Stimulated activated memory B cell treated with anti-CD40 and anti-IgM and Interleukin-4, amounts not matched to agents 10 μg/mL and 1 μg/mL and 100 μg/mL, for 72 hours (primary cell): ENCODE results near the gene RSPH9.
"Not testable (repeated sequence)": the region's sequence is repeated elsewhere in the genome, so short reads cannot be mapped to it uniquely, and the experiment has no call there.

ENCODE experiments used
- ATAC-seq: fragments of 150-1000 bp; cut with Tn5 transposase; 2 replicates; pipeline ENCODE4 v1.10.0; 2021
- H3K27ac Mint-ChIP-seq: one replicate; pipeline ENCODE4 v1.8.0; 2022; ENCODE audit warnings: mild to moderate bottlenecking, mixed read lengths
- H3K27me3 Mint-ChIP-seq: one replicate; pipeline ENCODE4 v1.8.0; 2022; ENCODE audit warnings: mixed read lengths
- H3K36me3 Mint-ChIP-seq: one replicate; pipeline ENCODE4 v1.8.0; 2022; ENCODE audit warnings: mixed read lengths
- H3K4me1 Mint-ChIP-seq: one replicate; pipeline ENCODE4 v1.8.0; 2022; ENCODE audit warnings: mixed read lengths
- H3K4me3 Mint-ChIP-seq: one replicate; pipeline ENCODE4 v1.8.0; 2022; ENCODE audit warnings: mild to moderate bottlenecking, moderate library complexity, mixed read lengths
- H3K9me3 Mint-ChIP-seq: one replicate; pipeline ENCODE4 v1.8.0; 2022; ENCODE audit warnings: mixed read lengths

RSPH9 gene

GRCh38 chr6:43639984-43640800 is 4.6 kb upstream of the RSPH9 start:
- peaks cover 58% of the 10 kb centered on the region for H3K4me1 Mint-ChIP-seq
- no peak overlapping the region for H3K4me3 Mint-ChIP-seq
- H3K9me3 Mint-ChIP-seq: no peaks in the 10 kb centered on the region
- H3K27me3 Mint-ChIP-seq: no peaks in the 10 kb centered on the region
- H3K36me3 Mint-ChIP-seq: peaks cover 45% of the 10 kb centered on the region
- ATAC-seq: no peak
- peak overlapping the region; percentile 19 for H3K27ac Mint-ChIP-seq

GRCh38 chr6:43645613-43645964 is 753 bp downstream of the RSPH9 start:
- ATAC-seq: no peak
- peak overlapping the region; percentile 80 for H3K27ac Mint-ChIP-seq
- no peaks in the 10 kb centered on the region for H3K9me3 Mint-ChIP-seq
- H3K4me3 Mint-ChIP-seq: peak overlapping the region; percentile 85
- H3K27me3 Mint-ChIP-seq: no peaks in the 10 kb centered on the region
- H3K36me3 Mint-ChIP-seq: peaks cover 19% of the 10 kb centered on the region
- peaks cover 18% of the 10 kb centered on the region for H3K4me1 Mint-ChIP-seq

- Mint-ChIP-seq H3K36me3 (peaks cover 6% of the 10 kb centered on the region), H3K4me3 (no peak overlapping the region), H3K9me3 (no peaks in the 10 kb centered on the region), H3K27me3 (no peaks in the 10 kb centered on the region), H3K4me1 (peaks cover 16% of the 10 kb centered on the region), H3K27ac (no peak overlapping the region)
- no peak for ATAC-seq
These were observed 2.8 kb downstream of the RSPH9 start for GRCh38 chr6:43647613-43648012.

- no peaks in the 10 kb centered on the region for H3K27me3 Mint-ChIP-seq
- no peak overlapping the region for H3K4me3 Mint-ChIP-seq
- no peaks in the 10 kb centered on the region for H3K36me3 Mint-ChIP-seq
- no peak for ATAC-seq
- H3K4me1 Mint-ChIP-seq: peaks cover 11% of the 10 kb centered on the region
- H3K27ac Mint-ChIP-seq: no peak overlapping the region
- no peaks in the 10 kb centered on the region for H3K9me3 Mint-ChIP-seq
These were observed 3.4 kb downstream of the RSPH9 start for GRCh38 chr6:43648248-43648647.

DNA sequence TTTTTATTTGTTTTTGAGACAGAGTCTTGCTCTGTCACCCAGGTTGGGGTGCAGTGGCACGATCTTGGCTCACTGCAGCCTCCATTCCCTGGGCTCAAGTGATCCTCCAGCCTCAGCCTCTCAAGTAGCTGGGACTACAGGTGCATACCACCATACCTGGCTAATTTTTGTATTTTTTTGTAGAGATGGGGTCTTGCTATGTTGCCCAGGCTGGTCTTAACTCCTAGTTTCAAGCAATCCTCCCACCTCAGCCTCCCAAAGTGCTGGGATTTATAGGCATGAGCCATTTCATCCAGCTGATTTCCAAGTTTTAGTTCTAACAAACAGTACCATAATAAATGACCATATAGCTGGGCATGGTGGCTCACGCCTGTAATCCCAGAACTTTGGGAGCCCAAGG is 8.0 kb downstream of the RSPH9 start:
- not testable (repeated sequence) for H3K4me3 Mint-ChIP-seq, H3K36me3 Mint-ChIP-seq, H3K27me3 Mint-ChIP-seq, H3K9me3 Mint-ChIP-seq, H3K27ac Mint-ChIP-seq, ATAC-seq, H3K4me1 Mint-ChIP-seq

DNA sequence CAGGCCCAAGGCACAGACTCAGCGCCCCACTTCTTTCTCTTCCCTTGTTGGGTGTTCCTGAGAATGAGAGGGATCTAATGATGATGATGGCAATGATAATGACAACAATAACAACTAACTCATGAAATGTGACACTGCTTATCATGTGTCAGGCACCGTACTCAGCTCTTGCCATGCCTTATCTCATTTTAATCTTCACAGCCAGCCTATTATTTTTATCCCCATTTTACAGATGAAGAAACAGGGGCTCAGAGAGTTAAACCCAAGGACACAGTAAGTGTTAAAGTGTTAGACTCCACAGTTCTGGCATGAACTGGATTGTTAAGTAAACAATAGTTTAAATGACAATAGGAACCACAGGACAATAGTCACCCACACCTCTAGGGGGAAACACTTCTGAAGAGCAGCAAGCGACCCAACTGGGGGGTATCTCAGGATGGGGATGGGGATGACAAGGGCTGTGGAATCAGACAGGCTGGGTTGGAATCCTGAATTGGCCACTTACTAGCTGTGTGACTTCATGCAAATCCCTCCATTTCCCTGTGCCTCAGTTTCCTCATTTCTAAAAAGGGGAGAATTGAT is 12.5 kb downstream of the RSPH9 start:
- Mint-ChIP-seq H3K4me3 (no peak overlapping the region), H3K36me3 (no peaks in the 10 kb centered on the region), H3K9me3 (no peaks in the 10 kb centered on the region), H3K27me3 (no peaks in the 10 kb centered on the region), H3K4me1 (no peaks in the 10 kb centered on the region), H3K27ac (no peak overlapping the region)
- ATAC-seq: no peak

DNA sequence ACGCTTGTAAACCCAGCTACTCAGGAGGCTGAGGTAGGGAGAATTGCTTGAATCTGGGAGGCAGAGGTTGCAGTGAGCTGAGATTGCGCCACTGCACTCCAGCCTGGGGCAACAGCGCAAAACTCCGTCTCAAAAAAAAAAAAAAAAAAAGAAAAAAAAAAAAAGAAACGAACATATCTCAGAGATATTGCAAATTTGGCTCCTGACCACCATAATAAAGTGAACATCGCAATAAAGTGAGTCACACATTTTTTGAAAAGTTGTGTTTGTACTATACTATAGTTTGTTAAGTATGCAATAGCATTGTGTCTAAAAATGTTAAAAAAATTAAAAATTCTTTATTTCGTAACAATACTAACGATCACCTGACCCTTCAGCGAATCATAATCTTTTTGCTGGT is 13.3 kb downstream of the RSPH9 start:
- ATAC-seq: no peak
- H3K4me3 Mint-ChIP-seq: no peak overlapping the region
- no peaks in the 10 kb centered on the region for H3K4me1 Mint-ChIP-seq
- H3K9me3 Mint-ChIP-seq: no peaks in the 10 kb centered on the region
- H3K27ac Mint-ChIP-seq: no peak overlapping the region
- no peaks in the 10 kb centered on the region for H3K36me3 Mint-ChIP-seq
- H3K27me3 Mint-ChIP-seq: no peaks in the 10 kb centered on the region

DNA sequence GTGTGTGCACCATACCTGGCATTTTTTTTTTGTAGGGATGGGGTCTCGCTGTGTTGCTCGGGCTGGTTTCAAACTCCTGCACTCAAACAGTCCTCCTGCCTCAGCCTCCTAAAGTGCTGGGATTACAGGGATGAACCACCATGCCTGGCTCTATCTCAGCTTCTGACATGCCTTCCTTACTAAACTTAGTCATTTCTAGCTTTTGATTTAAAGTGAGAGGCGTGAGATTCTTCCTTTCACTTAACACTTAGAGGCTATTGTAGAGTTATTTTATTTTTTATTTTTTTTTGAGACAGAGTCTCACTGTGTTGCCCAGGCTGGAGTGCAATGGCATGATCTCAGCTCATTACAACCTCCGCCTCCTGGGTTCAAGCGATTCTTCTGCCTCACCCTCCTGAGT is 18.1 kb downstream of the RSPH9 start:
- not testable (repeated sequence) for H3K27ac Mint-ChIP-seq, ATAC-seq, H3K9me3 Mint-ChIP-seq, H3K27me3 Mint-ChIP-seq, H3K4me3 Mint-ChIP-seq, H3K36me3 Mint-ChIP-seq
- peaks cover 11% of the 10 kb centered on the region for H3K4me1 Mint-ChIP-seq

DNA sequence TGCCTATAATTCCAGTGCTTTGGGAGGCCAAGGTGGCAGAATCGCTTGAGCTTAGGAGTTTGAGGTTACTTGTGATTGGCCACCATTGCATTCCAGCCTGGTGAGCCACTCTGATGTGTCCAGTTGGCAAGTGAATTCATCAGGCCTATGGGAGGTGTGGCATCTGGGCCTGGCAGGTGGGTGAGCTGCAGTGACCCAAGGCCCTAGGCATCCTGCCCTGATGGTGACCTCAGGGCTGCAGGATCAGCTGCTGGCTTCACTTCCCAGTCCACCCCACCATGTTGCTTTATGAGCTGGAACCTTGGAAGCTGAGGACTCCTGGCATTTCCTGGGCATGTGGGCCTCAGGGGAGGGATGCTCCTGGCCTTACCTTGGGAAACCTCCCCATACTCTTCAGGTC is 20.5 kb downstream of the RSPH9 start:
- Mint-ChIP-seq H3K27ac (no peak overlapping the region), H3K4me1 (peaks cover 23% of the 10 kb centered on the region), H3K36me3 (peaks cover 4% of the 10 kb centered on the region), H3K9me3 (no peaks in the 10 kb centered on the region), H3K4me3 (no peak overlapping the region), H3K27me3 (no peaks in the 10 kb centered on the region)
- no peak for ATAC-seq

DNA sequence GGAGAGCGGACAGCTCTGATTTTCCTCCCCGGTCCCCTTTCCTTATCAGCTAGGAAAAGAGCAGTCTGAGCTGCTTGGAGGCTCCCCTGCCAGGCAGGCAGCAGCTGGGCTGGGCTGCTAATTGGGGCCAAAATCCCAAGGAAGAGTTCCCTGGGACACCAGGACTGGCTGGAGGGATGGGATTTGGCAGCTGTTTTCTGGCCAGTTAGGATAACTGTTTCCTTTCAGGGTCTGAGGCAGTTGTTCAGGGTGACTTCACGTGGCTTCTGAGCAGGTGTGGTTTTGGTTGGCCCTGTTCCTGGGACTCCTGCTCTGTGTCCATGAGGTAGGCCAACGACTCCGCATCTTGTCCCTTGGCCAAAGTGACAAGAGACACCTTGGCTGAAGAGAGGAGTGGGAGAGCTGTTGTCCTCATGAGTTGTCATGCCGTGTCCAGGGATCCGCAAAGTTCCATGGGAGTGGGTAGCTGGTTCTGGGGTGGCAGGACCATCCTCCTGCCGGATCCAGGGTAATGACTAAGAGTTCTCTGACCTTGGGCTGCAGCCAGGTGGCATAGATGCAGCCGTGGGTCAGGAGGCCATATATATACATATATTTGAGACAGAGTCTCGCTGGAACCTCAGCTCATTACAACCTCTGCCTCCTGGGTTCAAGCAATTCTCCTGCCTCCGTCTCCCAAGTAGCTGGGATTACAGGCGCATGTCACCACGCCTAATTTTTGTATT is 21.5 kb downstream of the RSPH9 start:
- peaks cover 23% of the 10 kb centered on the region for H3K4me1 Mint-ChIP-seq
- H3K27me3 Mint-ChIP-seq: no peaks in the 10 kb centered on the region
- H3K27ac Mint-ChIP-seq: no peak overlapping the region
- ATAC-seq: no peak
- no peak overlapping the region for H3K4me3 Mint-ChIP-seq
- peaks cover 12% of the 10 kb centered on the region for H3K36me3 Mint-ChIP-seq
- no peaks in the 10 kb centered on the region for H3K9me3 Mint-ChIP-seq

DNA sequence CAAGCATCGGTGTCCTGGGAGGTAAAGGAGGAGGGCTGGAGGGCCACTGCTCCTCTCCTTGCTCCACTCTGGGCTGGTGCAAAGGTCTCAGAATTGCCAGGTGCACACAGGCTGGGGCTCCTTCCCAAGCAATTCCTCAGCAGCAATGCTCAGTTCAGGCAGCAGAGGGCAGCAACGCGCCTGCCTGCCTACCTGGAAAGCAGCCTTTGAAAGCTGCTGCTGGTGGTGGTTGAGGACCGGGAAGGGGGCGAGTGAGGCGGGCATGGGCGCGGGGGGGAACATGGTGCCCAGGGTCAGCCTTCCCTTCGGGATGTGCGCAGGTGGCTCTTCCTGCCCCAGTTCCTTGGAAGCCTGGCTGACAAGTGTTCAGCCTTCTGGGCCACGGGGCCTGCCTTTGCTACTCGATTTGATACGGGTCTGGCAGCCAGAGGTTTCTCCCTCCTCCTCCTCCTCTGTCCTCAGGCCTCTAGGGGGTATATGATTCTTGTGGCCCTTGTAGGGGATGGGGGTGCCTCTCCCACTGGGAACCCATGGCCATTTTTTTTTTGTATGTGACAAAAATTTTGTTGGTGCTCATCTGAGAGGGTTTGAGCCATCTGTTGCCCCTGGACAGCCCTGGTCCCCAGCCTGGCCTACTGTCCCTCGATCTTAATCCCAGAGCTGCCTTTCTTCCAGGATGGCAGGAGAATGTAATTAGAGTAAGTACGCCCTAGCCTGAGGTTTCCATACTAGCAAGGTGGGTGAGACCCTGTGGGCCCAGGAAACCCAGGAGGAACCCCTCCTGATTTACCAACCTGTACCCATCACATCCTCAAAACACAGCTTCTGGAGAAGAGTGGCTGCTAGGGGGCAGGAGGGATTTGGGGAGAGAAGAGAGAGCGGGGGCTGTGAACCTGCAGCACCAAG is 22.7 kb downstream of the RSPH9 start:
- ATAC-seq: peak; percentile 69
- peaks cover 21% of the 10 kb centered on the region for H3K36me3 Mint-ChIP-seq
- peak overlapping the region; percentile 10 for H3K4me3 Mint-ChIP-seq
- H3K27me3 Mint-ChIP-seq: no peaks in the 10 kb centered on the region
- peak overlapping the region; percentile 57 for H3K27ac Mint-ChIP-seq
- no peaks in the 10 kb centered on the region for H3K9me3 Mint-ChIP-seq
- H3K4me1 Mint-ChIP-seq: peaks cover 23% of the 10 kb centered on the region

DNA sequence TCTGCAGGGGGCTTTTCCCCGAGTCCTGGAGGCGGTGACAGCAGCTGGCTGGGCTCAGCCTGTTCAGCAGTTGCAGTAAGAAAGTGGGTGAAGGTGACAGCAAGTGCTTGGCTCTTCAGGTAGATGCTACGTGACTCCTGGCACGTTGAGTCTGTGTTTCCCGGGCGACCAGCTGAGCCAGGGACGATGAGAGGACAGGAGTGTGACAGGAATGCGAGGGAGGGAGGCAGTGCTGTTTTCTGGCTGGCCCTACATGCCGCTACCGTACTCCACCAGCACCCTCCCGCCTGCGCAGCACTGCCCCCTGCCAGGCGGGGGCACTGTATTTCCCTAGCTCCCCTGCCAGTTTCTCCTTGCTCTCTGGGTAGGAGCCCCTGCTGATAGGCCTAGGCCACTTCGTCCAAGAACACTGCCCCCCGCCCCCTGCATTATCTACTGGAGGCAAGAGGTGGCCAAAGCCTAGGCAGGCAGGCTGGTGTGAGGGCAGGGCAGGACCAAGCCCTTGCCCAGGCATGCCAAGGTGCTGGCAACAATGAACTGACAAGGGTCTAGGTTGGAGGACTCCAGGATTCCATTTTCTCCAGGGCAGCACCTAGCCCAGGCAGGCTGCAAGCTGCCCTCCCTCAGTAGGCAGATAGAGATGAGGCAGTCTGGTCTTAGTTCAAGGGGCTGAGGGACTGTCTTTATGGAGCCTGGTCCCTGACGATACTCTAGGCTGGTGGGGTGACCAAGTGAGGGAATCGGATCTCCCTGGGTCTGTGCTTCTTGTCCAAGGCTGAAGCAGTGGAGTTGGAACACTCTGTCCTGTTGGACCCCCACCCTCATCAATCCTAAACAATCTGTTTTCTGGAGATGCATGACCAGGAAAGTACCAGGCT is 23.6 kb downstream of the RSPH9 start:
- no peaks in the 10 kb centered on the region for H3K27me3 Mint-ChIP-seq
- no peaks in the 10 kb centered on the region for H3K9me3 Mint-ChIP-seq
- H3K4me1 Mint-ChIP-seq: peaks cover 23% of the 10 kb centered on the region
- peak; percentile 62 for ATAC-seq
- H3K36me3 Mint-ChIP-seq: peaks cover 29% of the 10 kb centered on the region
- H3K4me3 Mint-ChIP-seq: no peak overlapping the region
- H3K27ac Mint-ChIP-seq: peak overlapping the region; percentile 57

DNA sequence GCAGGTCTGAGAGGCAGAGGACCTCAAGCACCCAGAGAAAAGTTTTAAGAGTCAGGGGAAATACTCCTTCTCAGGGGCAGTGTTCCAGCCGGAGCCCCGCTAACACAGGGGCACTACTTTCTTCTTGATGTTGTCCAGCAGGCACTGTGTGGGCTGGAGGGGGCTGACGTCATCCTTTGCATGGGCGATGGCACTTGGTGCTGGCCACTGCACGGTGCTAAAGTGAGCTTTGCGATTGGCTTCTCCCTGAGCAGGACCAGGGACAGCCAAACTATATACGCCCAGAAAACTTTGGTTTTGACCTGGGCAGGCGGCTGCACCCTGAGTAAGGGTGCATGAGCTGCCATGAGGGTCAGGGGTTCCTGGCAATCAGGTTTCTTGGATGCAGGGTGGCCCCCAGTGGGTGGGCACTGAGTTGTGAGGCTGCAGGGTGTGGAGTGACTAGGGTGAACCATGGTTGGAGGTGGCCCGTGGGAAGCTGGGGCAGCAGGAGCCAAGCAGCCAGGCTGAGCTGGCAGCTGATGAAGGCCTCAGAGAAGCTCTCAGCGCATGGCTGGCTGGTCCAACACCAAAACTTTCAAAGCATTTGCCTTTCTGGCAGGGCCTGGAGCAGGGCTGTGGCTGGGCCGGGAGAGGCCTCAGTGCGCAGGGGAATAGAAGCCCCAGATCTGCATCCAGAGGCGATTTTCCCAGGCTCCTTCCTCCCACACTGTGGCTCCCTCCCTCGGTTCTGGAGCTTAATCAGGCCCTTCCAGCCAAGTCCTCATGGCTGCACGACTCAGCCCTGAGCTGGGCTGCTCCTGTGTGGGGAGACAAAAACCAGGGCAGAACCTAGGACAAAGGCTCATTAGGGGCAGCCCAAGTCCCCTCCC is 24.4 kb downstream of the RSPH9 start:
- ATAC-seq: no peak
- Mint-ChIP-seq H3K36me3 (peaks cover 38% of the 10 kb centered on the region), H3K4me1 (peaks cover 23% of the 10 kb centered on the region)

More for the DNA sequence above, 24.4 kb downstream of the RSPH9 start:
- peak overlapping the region; percentile 57 for H3K27ac Mint-ChIP-seq
- no peaks in the 10 kb centered on the region for H3K9me3 Mint-ChIP-seq
- no peaks in the 10 kb centered on the region for H3K27me3 Mint-ChIP-seq
- H3K4me3 Mint-ChIP-seq: no peak overlapping the region
